GM12891 (cell line): ENCODE measurements around the gene CHCHD6.

Experiments
- POLR2A ChIP-seq: IDR thresholded peaks from 2 replicates; pipeline ENCODE4 v1.6.1; 2011; ENCODE audit warnings: low read depth, low read length, control low read depth
- POLR2AphosphoS5 ChIP-seq: IDR thresholded peaks from 2 replicates; pipeline ENCODE4 v1.6.1; 2011; ENCODE audit warnings: low read depth, low read length, control low read depth
- SPI1 ChIP-seq: IDR thresholded peaks from 2 replicates; pipeline ENCODE4 v1.6.1; 2011; ENCODE audit warnings: low read depth, low read length, control low read depth
- TAF1 ChIP-seq: IDR thresholded peaks from 2 replicates; pipeline ENCODE4 v1.6.1; 2011; ENCODE audit warnings: low read depth, low read length, control low read depth

DNA sequence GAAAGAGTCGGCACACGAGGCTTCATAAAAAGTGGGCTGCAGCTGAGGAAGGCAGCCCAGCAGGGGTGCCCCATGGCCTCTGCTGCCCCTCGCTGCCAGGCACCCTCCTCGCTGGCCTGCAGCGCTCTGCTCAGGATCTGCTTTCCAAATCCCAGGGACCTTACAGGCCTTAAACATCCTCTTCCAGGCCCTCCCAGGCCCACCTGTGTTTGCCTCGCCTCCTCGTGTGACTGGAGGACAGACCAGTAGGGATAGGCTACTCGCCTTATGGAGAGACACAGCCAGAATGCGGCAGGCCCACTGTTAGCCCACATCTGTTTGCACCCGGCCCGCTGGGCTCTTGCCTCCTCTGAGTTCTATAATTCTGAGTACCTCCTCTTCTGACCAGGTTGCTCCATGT, 154.4 kb downstream of the CHCHD6 start:
- no peak for TF ChIP-seq POLR2A
- TF ChIP-seq TAF1, result no peak
- no peak for TF ChIP-seq POLR2AphosphoS5
- no peak for TF ChIP-seq SPI1
